Neuronal stem cell (in vitro differentiated cells): ENCODE data around the gene IQUB.

Experiments used
- DNase-seq: peaks from one replicate; pipeline ENCODE4 v3.0.0-alpha.2; 2013; ENCODE audit warnings: low spot score
- H2AFZ ChIP-seq: one replicate; pipeline ENCODE4 v1.6.1; 2013; ENCODE audit warnings: mild to moderate bottlenecking, low read length, inconsistent platforms
- H2AK5ac ChIP-seq: 2 replicates; pipeline ENCODE4 v1.6.1; 2013; ENCODE audit warnings: low read depth, mild to moderate bottlenecking, inconsistent platforms, low read length, moderate library complexity, mixed read lengths
- H2BK120ac ChIP-seq: 2 replicates; pipeline ENCODE4 v1.6.1; 2013; ENCODE audit warnings: low read depth, mild to moderate bottlenecking, inconsistent platforms, low read length, moderate library complexity, mixed read lengths
- H2BK12ac ChIP-seq: one replicate; pipeline ENCODE4 v1.6.1; 2013; ENCODE audit warnings: low read length, inconsistent platforms
- H2BK15ac ChIP-seq: 2 replicates; pipeline ENCODE4 v1.6.1; 2013; ENCODE audit warnings: mild to moderate bottlenecking, low read length, inconsistent platforms, mixed read lengths
- H2BK5ac ChIP-seq: one replicate; pipeline ENCODE4 v1.6.1; 2013; ENCODE audit warnings: inconsistent platforms, mild to moderate bottlenecking, low read length, moderate library complexity
- H3K14ac ChIP-seq: one replicate; pipeline ENCODE4 v1.6.1; 2013; ENCODE audit warnings: low read length, inconsistent platforms
- H3K18ac ChIP-seq: 2 replicates; pipeline ENCODE4 v1.6.1; 2013; ENCODE audit warnings: low read length, inconsistent platforms
- H3K23ac ChIP-seq: 2 replicates; pipeline ENCODE4 v1.6.1; 2013; ENCODE audit warnings: low read depth, mild to moderate bottlenecking, mixed read lengths, low read length, inconsistent platforms; ENCODE audit not compliant: poor library complexity
- H3K27ac ChIP-seq: replicated peaks from 3 replicates; pipeline ENCODE4 v1.5.1; 2013; ENCODE audit warnings: low read length, inconsistent platforms
- H3K27me3 ChIP-seq, 3 experiments: 2 replicates each; pipeline ENCODE4 v1.6.1; 2013; ENCODE audit warnings: low read length in 3 of 3, mild to moderate bottlenecking in 2 of 3, inconsistent platforms in 1 of 3, low read depth in 1 of 3, mixed read lengths in 1 of 3, moderate library complexity in 1 of 3; ENCODE audit not compliant: control insufficient read depth in 3 of 3, insufficient read depth in 3 of 3
- H3K36me3 ChIP-seq, 2 donors: replicated peaks in 1 of 2; 2 replicates each; pipeline ENCODE4 v1.6.1; 2013; ENCODE audit warnings: low read length in 2 of 2; ENCODE audit not compliant: control insufficient read depth in 2 of 2, insufficient read depth in 2 of 2
- H3K4ac ChIP-seq: 2 replicates; pipeline ENCODE4 v1.6.1; 2013; ENCODE audit warnings: inconsistent platforms, mild to moderate bottlenecking, low read length, moderate library complexity
- H3K4me1 ChIP-seq, 2 donors: 1 replicate in 1 of 2; 2 replicates in 1 of 2; pipeline ENCODE4 v1.6.1; 2013; ENCODE audit warnings: low read length in 2 of 2, low read depth in 1 of 2; ENCODE audit not compliant: control insufficient read depth in 2 of 2, insufficient read depth in 1 of 2
- H3K4me2 ChIP-seq: one replicate; pipeline ENCODE4 v1.6.1; 2013; ENCODE audit warnings: mild to moderate bottlenecking, low read length, inconsistent platforms; ENCODE audit not compliant: insufficient read depth, poor library complexity, severe bottlenecking
- H3K4me3 ChIP-seq, 2 donors: 2 replicates each; pipeline ENCODE4 v1.5.1; 2013; ENCODE audit warnings: low read length in 2 of 2, mild to moderate bottlenecking in 2 of 2, inconsistent platforms in 1 of 2, moderate library complexity in 1 of 2
- H3K79me1 ChIP-seq: one replicate; pipeline ENCODE4 v1.6.1; 2013; ENCODE audit warnings: low read depth, mild to moderate bottlenecking, inconsistent platforms, low read length, moderate library complexity
- H3K9ac ChIP-seq: one replicate; pipeline ENCODE4 v1.6.1; 2013; ENCODE audit warnings: mild to moderate bottlenecking, low read depth, low read length, inconsistent platforms; ENCODE audit not compliant: poor library complexity
- H3K9me3 ChIP-seq, 2 donors: replicated peaks in 1 of 2; 2 replicates each; pipeline versions ENCODE3 to v1.6.1; 2013; ENCODE audit warnings: low read length in 2 of 2, mild to moderate bottlenecking in 2 of 2, inconsistent platforms in 1 of 2, low read depth in 1 of 2, mixed read lengths in 1 of 2, moderate library complexity in 1 of 2; ENCODE audit not compliant: control insufficient read depth in 2 of 2, insufficient read depth in 1 of 2
- H4K8ac ChIP-seq: one replicate; pipeline ENCODE4 v1.6.1; 2013; ENCODE audit warnings: low read depth, mild to moderate bottlenecking, inconsistent platforms, low read length, moderate library complexity
- H4K91ac ChIP-seq: one replicate; pipeline ENCODE4 v1.6.1; 2013; ENCODE audit warnings: low read length, low read depth, mild to moderate bottlenecking, inconsistent platforms; ENCODE audit not compliant: poor library complexity
- WGBS, 2 donors: extraction: QIAGEN DNeasy Blood & Tissue Kit; methylation state at CpG; one replicate each; pipeline ENCODE4 v1.1.7; 2013; ENCODE audit warnings: missing lambda C conversion rate in 2 of 2, mixed read lengths in 1 of 2; ENCODE audit not compliant: insufficient read length in 2 of 2, insufficient replicate concordance in 1 of 2; ENCODE audit errors: extremely low coverage in 2 of 2; 5-methylcytosine and 5-hydroxymethylcytosine counted together

IQUB gene

DNA sequence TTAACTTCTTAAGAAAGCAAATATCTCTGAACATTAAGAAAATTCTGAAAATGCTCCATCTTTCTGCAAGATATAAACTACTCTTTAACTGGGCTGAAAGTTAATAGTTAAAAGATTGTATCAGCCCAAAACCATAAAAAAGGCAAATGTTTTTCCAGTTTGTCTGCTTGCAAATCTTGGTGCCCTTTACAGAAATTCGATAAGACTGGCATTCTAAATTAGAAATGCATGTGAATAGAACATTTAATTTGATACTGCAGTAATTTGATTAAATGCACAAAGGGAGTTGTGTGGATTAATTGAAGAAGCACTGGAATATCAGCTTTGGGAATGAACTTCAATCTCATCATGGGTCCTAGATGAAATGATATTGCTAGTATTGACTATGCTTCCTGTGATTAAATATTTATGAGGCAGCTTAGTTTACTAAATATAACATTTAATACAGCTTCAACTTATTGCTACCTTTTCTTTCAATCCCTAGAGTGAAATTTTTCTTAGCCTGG is 78.4 kb downstream of the IQUB start:
- WGBS, 2 donors: no CpG with 5 or more reads among the region's 1 CpG
- H3K4me3 ChIP-seq: no peak overlapping the region
- H2BK12ac ChIP-seq: no peak overlapping the region
- H3K14ac ChIP-seq: no peak overlapping the region
- H3K4me2 ChIP-seq: no peak overlapping the region
- H4K91ac ChIP-seq: no peak overlapping the region
- DNase-seq: no peak
- no peaks in the 10 kb centered on the region for H3K36me3 ChIP-seq
- no peak overlapping the region for H3K23ac ChIP-seq
- H3K4me1 ChIP-seq: no peaks in the 10 kb centered on the region
- H3K27me3 ChIP-seq: no peaks in the 10 kb centered on the region
- H2BK120ac ChIP-seq: no peak overlapping the region
- no peak overlapping the region for H2BK15ac ChIP-seq
- no peak overlapping the region for H3K27ac ChIP-seq
- H2BK5ac ChIP-seq: no peak overlapping the region
- H3K79me1 ChIP-seq: no peaks in the 10 kb centered on the region
- H3K9me3 ChIP-seq: peaks cover 0 to 2% of the 10 kb centered on the region in 2 donors
- no peak overlapping the region for H4K8ac ChIP-seq
- H2AFZ ChIP-seq: no peak overlapping the region
- H3K4ac ChIP-seq: no peak overlapping the region
- H3K18ac ChIP-seq: no peak overlapping the region
- H3K9ac ChIP-seq: no peak overlapping the region
- H2AK5ac ChIP-seq: no peak overlapping the region

DNA sequence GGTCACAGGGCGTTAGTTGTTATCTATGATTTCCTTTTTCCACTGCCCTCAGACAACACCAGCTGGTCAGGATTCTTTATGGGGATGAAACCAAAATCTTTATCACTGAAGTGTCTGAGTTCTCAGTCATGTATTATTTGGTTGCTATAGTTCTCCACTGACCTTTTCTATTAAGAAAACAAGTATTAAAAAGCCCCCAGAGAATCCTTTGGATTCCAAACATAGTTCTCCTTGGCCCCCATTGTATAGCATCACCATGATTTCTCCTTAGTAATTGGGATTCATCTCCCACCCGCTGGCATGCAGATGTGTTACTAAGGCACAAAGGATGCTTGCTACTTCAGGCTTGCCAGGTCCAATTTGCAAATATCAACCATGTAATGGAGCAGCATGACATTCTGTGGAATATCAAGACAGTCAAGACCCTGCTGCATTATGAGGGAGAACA is 94.3 kb downstream of the IQUB start:
- no peak overlapping the region for H2AK5ac ChIP-seq
- peak; percentile 44 for DNase-seq

DNA sequence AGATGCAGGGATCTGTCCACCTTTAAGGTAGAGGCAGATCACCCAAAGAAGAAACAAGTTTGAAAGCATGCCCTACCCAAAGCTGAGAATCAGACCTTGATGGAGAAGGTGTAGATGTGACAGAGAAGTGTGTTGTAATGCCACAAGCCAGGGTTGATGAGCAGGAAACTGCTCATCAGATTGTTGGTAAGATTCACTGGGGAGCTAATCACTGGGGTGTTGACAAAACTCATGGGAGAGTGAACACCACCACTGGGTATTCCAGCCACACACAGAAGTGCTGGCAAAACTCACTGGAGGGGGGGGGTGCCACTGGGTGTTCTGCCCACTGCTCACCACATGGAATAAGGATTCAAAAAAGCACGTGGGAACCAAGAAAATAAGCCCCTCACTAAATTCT is 95.2 kb downstream of the IQUB start:
- no peak overlapping the region for H2BK12ac ChIP-seq
- no CpG with 5 or more reads among the region's 1 CpG for WGBS, 2 donors
- no peak for DNase-seq
- H3K4ac ChIP-seq: no peak overlapping the region
- no peak overlapping the region for H3K9ac ChIP-seq
- H2AK5ac ChIP-seq: no peak overlapping the region
- H2BK120ac ChIP-seq: peak overlapping the region; percentile 49
- H4K91ac ChIP-seq: peak overlapping the region; percentile 6
- no peak overlapping the region for H2BK15ac ChIP-seq
- H2AFZ ChIP-seq: no peak overlapping the region
- no peaks in the 10 kb centered on the region for H3K9me3 ChIP-seq
- no peak overlapping the region for H2BK5ac ChIP-seq
- no peaks in the 10 kb centered on the region for H3K27me3 ChIP-seq
- H3K36me3 ChIP-seq: no peaks in the 10 kb centered on the region
- no peak overlapping the region for H3K4me3 ChIP-seq
- no peak overlapping the region for H3K23ac ChIP-seq
- no peaks in the 10 kb centered on the region for H3K79me1 ChIP-seq
- peaks cover 6 to 7% of the 10 kb centered on the region in 2 donors for H3K4me1 ChIP-seq
- H4K8ac ChIP-seq: no peak overlapping the region
- no peak overlapping the region for H3K14ac ChIP-seq
- peak overlapping the region; percentile 68 for H3K18ac ChIP-seq
- H3K4me2 ChIP-seq: no peak overlapping the region
- peak overlapping the region; percentile 71 for H3K27ac ChIP-seq

More for the DNA sequence above, 94.3 kb downstream of the IQUB start:
- Histone ChIP-seq H4K8ac (no peak overlapping the region), H3K79me1 (no peaks in the 10 kb centered on the region), H3K9ac (no peak overlapping the region), H2BK12ac (no peak overlapping the region), H3K9me3 (no peaks in the 10 kb centered on the region), H2BK5ac (no peak overlapping the region), H3K4me1 (peaks cover 6 to 7% of the 10 kb centered on the region in 2 donors), H3K4ac (no peak overlapping the region), H2BK120ac (no peak overlapping the region), H4K91ac (no peak overlapping the region), H3K27ac (peak overlapping the region; percentile 42), H2BK15ac (no peak overlapping the region), H3K18ac (no peak overlapping the region), H3K23ac (no peak overlapping the region), H2AFZ (no peak overlapping the region), H3K36me3 (no peaks in the 10 kb centered on the region), H3K4me2 (no peak overlapping the region), H3K14ac (no peak overlapping the region), H3K4me3 (no peak overlapping the region), H3K27me3 (no peaks in the 10 kb centered on the region)
- WGBS, 2 donors: no CpG with 5 or more reads among the region's 2 CpGs

DNA sequence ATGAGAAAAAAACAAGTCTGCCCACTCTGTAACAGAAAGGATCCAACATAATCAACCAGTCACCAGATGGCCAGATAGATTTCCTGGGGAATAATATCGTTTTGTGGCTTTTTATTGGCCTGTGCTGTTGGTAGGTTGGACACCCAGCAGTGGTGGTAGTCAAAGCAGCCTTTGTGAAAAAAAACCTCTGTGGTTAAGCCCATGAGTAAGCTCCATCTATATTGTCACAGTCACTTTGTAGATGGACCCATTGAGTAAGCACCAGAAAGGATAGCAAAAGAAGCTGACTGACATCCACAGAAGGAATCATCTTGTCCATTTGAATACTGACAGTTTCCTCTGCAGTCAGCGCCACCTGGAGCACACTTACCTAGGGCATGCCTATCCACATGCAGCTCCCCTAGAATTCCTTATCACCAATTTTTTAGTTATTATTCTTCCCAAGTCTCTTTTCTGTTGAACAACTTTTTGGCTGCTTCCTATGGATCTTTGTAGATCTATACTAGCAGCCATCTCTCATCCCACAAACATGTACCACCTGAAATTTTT is 96.9 kb downstream of the IQUB start:
- H3K23ac ChIP-seq: no peak overlapping the region
- no peaks in the 10 kb centered on the region for H3K79me1 ChIP-seq
- H2BK5ac ChIP-seq: no peak overlapping the region
- H3K4me1 ChIP-seq: peaks cover 6 to 11% of the 10 kb centered on the region in 2 donors
- no peak overlapping the region for H2AK5ac ChIP-seq
- H3K18ac ChIP-seq: no peak overlapping the region
- H2BK120ac ChIP-seq: no peak overlapping the region
- no peak overlapping the region for H3K9ac ChIP-seq
- H3K14ac ChIP-seq: no peak overlapping the region
- no peak overlapping the region for H3K4ac ChIP-seq
- H3K4me3 ChIP-seq: no peak overlapping the region
- H2AFZ ChIP-seq: no peak overlapping the region
- no peak overlapping the region for H2BK12ac ChIP-seq
- H3K4me2 ChIP-seq: no peak overlapping the region
- no peak for DNase-seq
- H2BK15ac ChIP-seq: no peak overlapping the region
- H3K27me3 ChIP-seq: no peaks in the 10 kb centered on the region
- WGBS, 2 donors: no CpG with 5 or more reads among the region's 2 CpGs
- H3K36me3 ChIP-seq: no peaks in the 10 kb centered on the region
- no peak overlapping the region for H4K8ac ChIP-seq
- H4K91ac ChIP-seq: no peak overlapping the region
- H3K9me3 ChIP-seq: no peaks in the 10 kb centered on the region
- no peak overlapping the region for H3K27ac ChIP-seq
